Measurements from ENCODE around the gene ERBB2.

Gene ERBB2

DNA sequence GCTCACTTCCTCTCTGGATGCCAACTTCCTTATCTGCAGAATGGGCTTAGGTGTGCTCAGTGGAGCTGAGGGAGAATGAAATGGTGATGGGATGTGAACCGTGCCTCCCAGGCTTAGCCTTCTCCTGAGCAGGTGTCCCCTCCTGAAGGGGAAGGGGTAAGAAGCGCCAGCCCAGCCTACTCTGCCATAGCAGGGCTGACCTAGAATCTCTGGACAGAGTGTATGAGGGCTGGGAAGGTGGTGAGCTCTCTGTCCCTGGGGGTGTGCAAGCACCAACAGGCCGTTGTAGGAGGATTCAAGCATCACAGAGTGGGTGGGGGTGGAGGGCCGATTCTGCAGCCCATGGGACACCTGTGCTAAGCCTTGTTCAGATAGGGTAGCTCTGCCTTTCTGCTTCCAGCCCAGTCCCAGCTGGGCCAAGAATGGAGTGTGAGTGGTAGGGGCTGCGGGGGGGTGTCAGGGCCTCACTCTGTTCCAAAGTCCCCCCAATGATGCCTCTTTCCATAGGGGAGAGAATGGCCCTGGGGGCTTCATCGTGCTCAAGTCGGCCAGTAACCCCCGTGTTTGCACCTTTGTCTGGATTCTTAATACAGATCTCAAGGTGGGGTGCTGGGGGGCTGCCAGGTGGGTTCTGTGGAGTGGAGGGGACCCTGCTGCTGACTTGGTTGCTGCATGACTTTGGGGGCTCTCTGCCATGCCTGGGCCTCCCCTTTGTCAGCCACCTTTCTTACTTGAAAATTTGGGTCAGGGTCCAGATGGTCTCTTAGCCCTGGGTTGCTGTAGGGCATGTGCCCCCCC is 37.9 kb upstream of the ERBB2 start:
- H3K27me3 Mint-ChIP-seq (ENCODE audit: low read depth), result peaks cover 11% of the 10 kb centered on the region
- no peak for DNase-seq (ENCODE audit: low spot score)
- no peak overlapping the region for H3K4me3 Mint-ChIP-seq
- no peak overlapping the region for H3K27ac Mint-ChIP-seq
- H3K4me1 Mint-ChIP-seq (ENCODE audit: low read depth), result no peaks in the 10 kb centered on the region
- peaks cover 15% of the 10 kb centered on the region for H3K36me3 Mint-ChIP-seq (ENCODE audit: low read depth)
- no peaks in the 10 kb centered on the region for H3K9me3 Mint-ChIP-seq

GRCh38 chr17:39662551-39663339 is 37.1 kb upstream of the ERBB2 start:
- no peaks in the 10 kb centered on the region for H3K4me1 Mint-ChIP-seq (ENCODE audit: low read depth)
- no peaks in the 10 kb centered on the region for H3K9me3 Mint-ChIP-seq
- no peak overlapping the region for H3K27ac Mint-ChIP-seq

GRCh38 chr17:39663340-39663687 is 36.5 kb upstream of the ERBB2 start:
- Mint-ChIP-seq H3K4me1 (ENCODE audit: low read depth) (no peaks in the 10 kb centered on the region), H3K27ac (no peak overlapping the region), H3K4me3 (no peak overlapping the region), H3K27me3 (ENCODE audit: low read depth) (peaks cover 17% of the 10 kb centered on the region), H3K36me3 (ENCODE audit: low read depth) (peaks cover 11% of the 10 kb centered on the region), H3K9me3 (no peaks in the 10 kb centered on the region)
- DNase-seq (ENCODE audit: low spot score), result no peak

More at GRCh38 chr17:39662551-39663339, 37.1 kb upstream of the ERBB2 start:
- no peak for DNase-seq (ENCODE audit: low spot score)
- H3K4me3 Mint-ChIP-seq, result no peak overlapping the region
- H3K36me3 Mint-ChIP-seq (ENCODE audit: low read depth), result peaks cover 14% of the 10 kb centered on the region
- peaks cover 13% of the 10 kb centered on the region for H3K27me3 Mint-ChIP-seq (ENCODE audit: low read depth)

DNA sequence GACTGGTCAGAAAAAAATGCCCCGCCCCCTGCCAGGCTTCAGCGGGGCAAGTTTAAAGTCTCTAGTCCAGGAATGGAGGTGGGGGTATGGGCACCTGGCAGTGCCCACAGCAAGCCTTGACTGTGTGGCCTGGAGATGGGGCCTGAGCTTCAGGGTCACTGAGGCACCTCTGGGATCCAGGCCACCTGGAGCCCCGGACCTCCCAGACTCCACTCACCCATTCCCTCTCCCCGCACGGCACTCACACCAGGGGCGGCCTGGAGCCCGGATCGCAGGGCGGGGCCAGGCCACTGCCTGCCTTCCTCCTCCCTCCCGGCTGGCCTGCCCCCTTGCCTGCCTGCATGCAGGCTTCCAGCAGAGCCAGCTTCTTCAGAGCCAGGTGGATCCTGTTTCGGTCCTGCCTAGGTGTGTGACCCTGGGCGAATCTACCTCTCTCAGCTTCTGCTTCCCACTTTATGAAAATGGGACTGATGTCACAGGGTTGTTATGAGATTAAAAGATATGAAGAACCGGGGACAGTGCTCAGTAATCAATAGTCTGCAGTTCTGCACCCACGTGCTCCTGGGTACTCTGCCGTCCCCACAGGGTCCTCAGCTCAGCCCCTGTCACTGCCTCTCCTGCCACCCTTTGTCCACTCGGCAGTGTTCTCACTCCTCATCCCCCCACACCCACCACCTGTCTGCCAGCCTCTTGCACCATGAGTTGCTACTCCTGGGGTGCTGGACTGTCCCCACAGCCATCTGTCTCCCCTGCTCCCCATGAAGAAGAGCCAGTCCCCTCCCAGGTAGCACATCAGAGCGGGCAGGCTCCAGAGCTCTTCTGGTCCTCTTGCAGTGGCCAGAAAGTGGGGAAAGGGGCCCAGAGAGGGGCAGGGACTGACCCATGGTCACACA is 35.9 kb upstream of the ERBB2 start:
- Mint-ChIP-seq H3K27ac (no peak overlapping the region), H3K4me1 (ENCODE audit: low read depth) (peaks cover 4% of the 10 kb centered on the region), H3K27me3 (ENCODE audit: low read depth) (peaks cover 21% of the 10 kb centered on the region), H3K36me3 (ENCODE audit: low read depth) (peaks cover 11% of the 10 kb centered on the region), H3K4me3 (no peak overlapping the region), H3K9me3 (no peaks in the 10 kb centered on the region)
- no peak for DNase-seq (ENCODE audit: low spot score)

- H3K27ac Mint-ChIP-seq, result peak within 1 kb of the TSS; percentile 45
- DNase-seq (ENCODE audit: low spot score), result no peak
- peaks cover 4% of the 10 kb centered on the region for H3K4me1 Mint-ChIP-seq (ENCODE audit: low read depth)
- H3K9me3 Mint-ChIP-seq, result no peaks in the 10 kb centered on the region
- H3K4me3 Mint-ChIP-seq, result no peak within 1 kb of the TSS
- peaks cover 11% of the 10 kb centered on the region for H3K36me3 Mint-ChIP-seq (ENCODE audit: low read depth)
- H3K27me3 Mint-ChIP-seq (ENCODE audit: low read depth), result peaks cover 26% of the 10 kb centered on the region
Observed at GRCh38 chr17:39664581-39665561, 35.0 kb upstream of the ERBB2 start, which contains the start of gene TCAP. Gene TCAP (plus strand): TSS chr17:39665349. CDS start chr17:39665360, 11 bp downstream.

DNA sequence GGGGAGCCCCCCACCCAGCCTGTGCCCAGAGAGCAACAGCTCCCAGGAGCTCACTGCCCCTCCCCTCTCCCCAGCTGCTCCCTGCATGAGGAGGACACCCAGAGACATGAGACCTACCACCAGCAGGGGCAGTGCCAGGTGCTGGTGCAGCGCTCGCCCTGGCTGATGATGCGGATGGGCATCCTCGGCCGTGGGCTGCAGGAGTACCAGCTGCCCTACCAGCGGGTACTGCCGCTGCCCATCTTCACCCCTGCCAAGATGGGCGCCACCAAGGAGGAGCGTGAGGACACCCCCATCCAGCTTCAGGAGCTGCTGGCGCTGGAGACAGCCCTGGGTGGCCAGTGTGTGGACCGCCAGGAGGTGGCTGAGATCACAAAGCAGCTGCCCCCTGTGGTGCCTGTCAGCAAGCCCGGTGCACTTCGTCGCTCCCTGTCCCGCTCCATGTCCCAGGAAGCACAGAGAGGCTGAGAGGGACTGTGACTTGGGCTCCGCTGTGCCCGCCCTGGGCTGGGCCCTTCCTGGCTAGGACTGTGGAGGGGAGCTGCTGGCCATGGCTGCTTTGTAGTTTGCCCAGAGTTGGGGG is 34.1 kb upstream of the ERBB2 start:
- peaks cover 4% of the 10 kb centered on the region for H3K4me1 Mint-ChIP-seq (ENCODE audit: low read depth)
- H3K27ac Mint-ChIP-seq, result no peak overlapping the region
- no peaks in the 10 kb centered on the region for H3K9me3 Mint-ChIP-seq
- DNase-seq (ENCODE audit: low spot score), result no peak
- peaks cover 11% of the 10 kb centered on the region for H3K36me3 Mint-ChIP-seq (ENCODE audit: low read depth)
- H3K4me3 Mint-ChIP-seq, result no peak overlapping the region
- H3K27me3 Mint-ChIP-seq (ENCODE audit: low read depth), result peaks cover 31% of the 10 kb centered on the region

- Mint-ChIP-seq H3K4me3 (no peak overlapping the region), H3K27me3 (ENCODE audit: low read depth) (peaks cover 31% of the 10 kb centered on the region), H3K4me1 (ENCODE audit: low read depth) (peaks cover 4% of the 10 kb centered on the region), H3K27ac (no peak overlapping the region), H3K9me3 (no peaks in the 10 kb centered on the region), H3K36me3 (ENCODE audit: low read depth) (peaks cover 6% of the 10 kb centered on the region)
- DNase-seq (ENCODE audit: low spot score), result no peak
Observed at GRCh38 chr17:39666231-39666600, 33.6 kb upstream of the ERBB2 start.

GRCh38 chr17:39666601-39667261 is 33.1 kb upstream of the ERBB2 start:
- peak overlapping the region; percentile 36 for H3K4me3 Mint-ChIP-seq
- peaks cover 4% of the 10 kb centered on the region for H3K4me1 Mint-ChIP-seq (ENCODE audit: low read depth)
- H3K27me3 Mint-ChIP-seq (ENCODE audit: low read depth), result peaks cover 31% of the 10 kb centered on the region
- peaks cover 2% of the 10 kb centered on the region for H3K36me3 Mint-ChIP-seq (ENCODE audit: low read depth)
- no peaks in the 10 kb centered on the region for H3K9me3 Mint-ChIP-seq
- DNase-seq (ENCODE audit: low spot score), result no peak
- H3K27ac Mint-ChIP-seq, result no peak overlapping the region

DNA sequence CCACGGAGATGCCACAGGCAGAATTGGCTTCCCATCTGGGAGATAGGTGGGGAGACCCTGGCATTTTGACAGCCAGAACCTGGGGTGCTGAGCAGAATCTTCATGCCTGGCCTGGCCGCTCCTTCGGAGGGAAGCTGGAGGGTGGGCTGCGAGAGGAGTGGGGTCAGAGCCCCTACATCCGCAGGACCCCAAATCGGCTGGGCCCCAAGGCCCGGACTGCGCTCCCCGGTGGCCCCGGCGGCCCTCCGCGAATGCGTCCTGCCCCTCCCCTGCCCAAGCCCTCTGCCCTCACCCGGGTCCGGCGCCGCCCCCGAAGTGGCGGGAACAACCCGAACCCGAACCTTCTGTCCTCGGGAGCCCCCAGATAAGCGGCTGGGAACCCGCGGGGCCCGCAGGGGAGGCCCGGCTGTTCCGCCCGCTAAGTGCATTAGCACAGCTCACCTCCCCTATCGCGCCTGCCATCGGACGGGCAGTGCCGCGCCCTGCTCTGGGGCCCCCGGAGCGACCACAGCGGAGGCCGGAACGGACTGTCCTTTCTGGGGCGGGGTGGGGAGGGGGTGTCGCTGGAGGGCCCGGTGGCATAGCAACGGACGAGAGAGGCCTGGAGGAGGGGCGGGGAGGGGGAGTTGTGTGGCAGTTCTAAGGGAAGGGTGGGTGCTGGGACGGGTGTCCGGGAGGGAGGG is 32.5 kb upstream of the ERBB2 start:
- no peak for DNase-seq (ENCODE audit: low spot score)
- Mint-ChIP-seq H3K9me3 (no peaks in the 10 kb centered on the region), H3K4me1 (ENCODE audit: low read depth) (peaks cover 7% of the 10 kb centered on the region), H3K36me3 (ENCODE audit: low read depth) (peaks cover 2% of the 10 kb centered on the region), H3K27me3 (ENCODE audit: low read depth) (peaks cover 31% of the 10 kb centered on the region), H3K4me3 (peak overlapping the region; percentile 36), H3K27ac (no peak overlapping the region)

DNA sequence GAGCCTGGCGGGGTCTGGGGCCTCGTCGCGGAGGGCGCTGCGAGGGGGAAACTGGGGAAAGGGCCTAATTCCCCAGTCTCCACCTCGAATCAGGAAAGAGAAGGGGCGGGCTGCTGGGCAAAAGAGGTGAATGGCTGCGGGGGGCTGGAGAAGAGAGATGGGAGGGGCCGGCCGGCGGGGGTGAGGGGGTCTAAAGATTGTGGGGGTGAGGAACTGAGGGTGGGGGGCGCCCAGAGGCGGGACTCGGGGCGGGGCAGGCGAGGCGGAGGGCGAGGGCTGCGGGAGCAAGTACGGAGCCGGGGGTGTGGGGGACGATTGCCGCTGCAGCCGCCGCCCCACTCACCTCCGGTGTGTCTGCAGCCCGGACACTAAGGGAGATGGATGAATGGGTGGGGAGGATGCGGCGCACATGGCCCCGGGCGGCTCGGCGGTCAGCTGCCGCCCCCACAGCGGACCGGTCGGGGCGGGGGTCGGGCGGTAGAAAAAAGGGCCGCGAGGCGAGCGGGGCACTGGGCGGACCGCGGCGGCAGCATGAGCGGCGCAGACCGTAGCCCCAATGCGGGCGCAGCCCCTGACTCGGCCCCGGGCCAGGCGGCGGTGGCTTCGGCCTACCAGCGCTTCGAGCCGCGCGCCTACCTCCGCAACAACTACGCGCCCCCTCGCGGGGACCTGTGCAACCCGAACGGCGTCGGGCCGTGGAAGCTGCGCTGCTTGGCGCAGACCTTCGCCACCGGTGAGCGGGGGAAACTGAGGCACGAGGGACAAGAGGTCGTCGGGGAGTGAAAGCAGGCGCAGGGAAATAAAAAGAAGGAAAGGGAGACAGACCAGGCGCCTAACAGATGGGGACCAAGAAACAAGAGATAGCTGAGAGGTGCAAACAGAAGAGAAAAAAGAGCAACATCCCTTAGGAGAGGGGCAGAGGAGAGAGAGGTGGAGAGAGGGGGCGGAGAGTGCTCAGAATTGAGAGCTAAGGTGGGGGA is 31.6 kb upstream of the ERBB2 start, which contains the start of gene PNMT:
Gene PNMT, plus strand, starts transcription at position 509 of the 980 bp plus-strand sequence. Its CDS starts 23 bp downstream, at position 532.
- H3K27ac Mint-ChIP-seq, result no peak within 1 kb of the TSS
- no peaks in the 10 kb centered on the region for H3K9me3 Mint-ChIP-seq
- peak; percentile 64 for DNase-seq (ENCODE audit: low spot score)
- peaks cover 31% of the 10 kb centered on the region for H3K27me3 Mint-ChIP-seq (ENCODE audit: low read depth)
- H3K36me3 Mint-ChIP-seq (ENCODE audit: low read depth), result peaks cover 2% of the 10 kb centered on the region
- H3K4me3 Mint-ChIP-seq, result peak within 1 kb of the TSS; percentile 72
- peaks cover 7% of the 10 kb centered on the region for H3K4me1 Mint-ChIP-seq (ENCODE audit: low read depth)
